ENCODE data around the gene NFE2. TPM values are rescaled to one million over a fixed set of nuclear protein-coding genes. Genes with fewer than 3 reads are reported as not detected.
"Not testable (repeated sequence)": the region's sequence is repeated elsewhere in the genome, so short reads cannot be mapped to it uniquely, and the experiment has no call there.

The NFE2 gene
- total RNA-seq, 1 donor from 2014 or later: 0.71 TPM

GRCh38 chr12:54330442-54330841 lies 29.6 kb upstream of the NFE2 start:
- Histone ChIP-seq H3K4me1 (peaks cover 84% of the 10 kb centered on the region), H3K27me3 (ENCODE audit: low read depth) (no peaks in the 10 kb centered on the region), H3K36me3 (no peaks in the 10 kb centered on the region), H3K4me3 (no peak overlapping the region), H3K27ac (replicated peaks) (no peak overlapping the region), H3K9me3 (replicated peaks) (no peaks in the 10 kb centered on the region)
- intact Hi-C loops (cut with micrococcal nuclease): no loop called here
- TF ChIP-seq, protein P1, sequence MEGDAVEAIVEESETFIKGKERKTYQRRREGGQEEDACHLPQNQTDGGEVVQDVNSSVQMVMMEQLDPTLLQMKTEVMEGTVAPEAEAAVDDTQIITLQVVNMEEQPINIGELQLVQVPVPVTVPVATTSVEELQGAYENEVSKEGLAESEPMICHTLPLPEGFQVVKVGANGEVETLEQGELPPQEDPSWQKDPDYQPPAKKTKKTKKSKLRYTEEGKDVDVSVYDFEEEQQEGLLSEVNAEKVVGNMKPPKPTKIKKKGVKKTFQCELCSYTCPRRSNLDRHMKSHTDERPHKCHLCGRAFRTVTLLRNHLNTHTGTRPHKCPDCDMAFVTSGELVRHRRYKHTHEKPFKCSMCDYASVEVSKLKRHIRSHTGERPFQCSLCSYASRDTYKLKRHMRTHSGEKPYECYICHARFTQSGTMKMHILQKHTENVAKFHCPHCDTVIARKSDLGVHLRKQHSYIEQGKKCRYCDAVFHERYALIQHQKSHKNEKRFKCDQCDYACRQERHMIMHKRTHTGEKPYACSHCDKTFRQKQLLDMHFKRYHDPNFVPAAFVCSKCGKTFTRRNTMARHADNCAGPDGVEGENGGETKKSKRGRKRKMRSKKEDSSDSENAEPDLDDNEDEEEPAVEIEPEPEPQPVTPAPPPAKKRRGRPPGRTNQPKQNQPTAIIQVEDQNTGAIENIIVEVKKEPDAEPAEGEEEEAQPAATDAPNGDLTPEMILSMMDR (IDR thresholded peaks at IDR 0.05; ENCODE audit: borderline replicate concordance): no peak
- no peak for DNase-seq

DNA sequence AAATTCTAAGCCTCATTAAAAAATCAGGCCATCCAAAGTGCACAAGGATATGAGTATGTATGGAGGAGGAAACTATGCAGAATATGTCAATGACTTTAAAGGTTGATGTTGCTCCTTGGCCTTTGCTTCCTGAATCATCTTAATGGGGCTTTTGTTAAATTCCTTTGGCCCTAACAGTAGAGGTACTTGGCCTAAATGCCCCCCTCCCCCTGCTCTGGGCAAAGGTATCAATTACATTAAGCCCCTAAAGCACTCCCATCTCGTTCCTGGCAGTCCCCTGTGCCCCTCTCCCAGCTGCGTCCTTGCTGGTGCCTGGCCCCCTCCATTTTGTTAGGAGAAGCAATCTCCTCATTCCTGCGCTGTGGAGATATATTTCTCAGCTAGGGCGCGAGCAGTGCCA lies 28.9 kb upstream of the NFE2 start:
- no peak overlapping the region for H3K4me3 ChIP-seq
- TF ChIP-seq, protein P1 (IDR thresholded peaks at IDR 0.05; ENCODE audit: borderline replicate concordance): no peak
- H3K4me1 ChIP-seq: peaks cover 84% of the 10 kb centered on the region
- H3K27me3 ChIP-seq (ENCODE audit: low read depth): no peaks in the 10 kb centered on the region
- intact Hi-C loops (cut with micrococcal nuclease): no loop called here
- no peaks in the 10 kb centered on the region for H3K9me3 ChIP-seq (replicated peaks)
- H3K36me3 ChIP-seq: no peaks in the 10 kb centered on the region
- no peak for DNase-seq
- no peak overlapping the region for H3K27ac ChIP-seq (replicated peaks)

DNA sequence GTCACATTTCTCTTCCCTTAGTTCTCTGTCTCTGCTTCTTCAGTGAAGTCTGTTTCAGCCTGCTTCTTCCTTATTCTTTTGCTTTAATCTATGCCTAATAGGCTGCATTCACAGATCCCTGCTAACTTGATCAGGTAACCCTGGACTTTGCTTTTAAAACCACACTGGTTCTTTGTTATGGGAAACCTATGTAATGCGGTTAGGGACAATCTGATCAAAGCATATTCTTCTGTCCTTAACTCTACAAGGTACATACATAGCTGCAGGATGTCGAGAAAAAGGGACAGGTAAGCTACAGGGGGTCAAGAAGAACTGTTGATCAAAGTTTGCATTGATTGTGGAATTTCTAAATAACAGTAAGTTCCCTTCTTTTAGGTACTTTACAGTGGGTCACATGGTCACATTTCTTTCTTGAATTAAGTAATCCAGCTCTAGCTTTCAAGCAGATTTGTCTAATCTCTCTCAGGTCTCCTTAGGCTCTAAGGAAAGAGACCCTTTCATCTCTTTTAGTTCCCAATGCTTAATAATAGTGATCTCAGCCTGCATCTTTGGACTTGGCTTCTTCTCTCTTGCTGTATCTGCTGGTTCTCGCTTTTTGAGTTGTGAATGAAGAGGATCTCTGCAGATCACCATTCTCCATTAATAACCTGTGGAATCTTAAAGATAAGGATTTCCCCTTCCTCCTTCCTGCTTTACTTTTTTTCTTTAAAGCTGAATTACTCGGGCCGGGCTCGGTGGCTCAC lies 28.0 kb upstream of the NFE2 start:
- no peak for DNase-seq
- H3K36me3 ChIP-seq: no peaks in the 10 kb centered on the region
- no peaks in the 10 kb centered on the region for H3K9me3 ChIP-seq (replicated peaks)
- H3K27me3 ChIP-seq (ENCODE audit: low read depth): no peaks in the 10 kb centered on the region
- H3K27ac ChIP-seq (replicated peaks): no peak overlapping the region
- TF ChIP-seq, protein P1 (IDR thresholded peaks at IDR 0.05; ENCODE audit: borderline replicate concordance): no peak
- H3K4me3 ChIP-seq: no peak overlapping the region
- intact Hi-C loops (cut with micrococcal nuclease): no loop called here
- H3K4me1 ChIP-seq: peaks cover 77% of the 10 kb centered on the region

GRCh38 chr12:54325442-54326109 lies 24.8 kb upstream of the NFE2 start:
- H3K36me3 ChIP-seq; DNase-seq; H3K27me3 ChIP-seq (ENCODE audit: low read depth); intact Hi-C loops (cut with micrococcal nuclease); H3K9me3 ChIP-seq (replicated peaks): not testable (repeated sequence)
- Histone ChIP-seq H3K27ac (replicated peaks) (peak overlapping the region; percentile 93), H3K4me3 (peak overlapping the region; percentile 98), H3K4me1 (peaks cover 56% of the 10 kb centered on the region)

- Histone ChIP-seq H3K36me3 (no peaks in the 10 kb centered on the region), H3K9me3 (replicated peaks) (no peaks in the 10 kb centered on the region), H3K27me3 (ENCODE audit: low read depth) (no peaks in the 10 kb centered on the region), H3K4me1 (peaks cover 49% of the 10 kb centered on the region), H3K27ac (replicated peaks) (peak within 1 kb of the TSS; percentile 93), H3K4me3 (peak within 1 kb of the TSS; percentile 98)
- TF ChIP-seq, protein P1 (IDR thresholded peaks at IDR 0.05; ENCODE audit: borderline replicate concordance): peak; percentile 76
- peak; percentile 92 for DNase-seq
- intact Hi-C loops (cut with micrococcal nuclease): no loop called here
Measured at GRCh38 chr12:54324617-54325441, 24.0 kb upstream of the NFE2 start, which contains the start of gene COPZ1. Gene COPZ1 (plus strand): TSS chr12:54325131. CDS start chr12:54325164, 33 bp downstream.
